Gastroesophageal sphincter (tissue), 4 donors: ENCODE measurements around the gene NRARP. TPM values are rescaled to one million over a fixed set of nuclear protein-coding genes. Genes with fewer than 3 reads are reported as not detected.

ENCODE experiments used
- ATAC-seq: fragments of 150-250 bp; one replicate; pipeline ENCODE4 v1.9.1; 2016; ENCODE audit warnings: mild to moderate bottlenecking, moderate library complexity
- H3K27ac ChIP-seq, 4 donors: fragments of 200-600 bp; sonication (generic) in 3 of 4; 1 replicate in 3 of 4; 2 replicates in 1 of 4; pipeline ENCODE4 v1.5.1; 2016 to 2019
- H3K27me3 ChIP-seq: fragments of 200-600 bp; sonication (generic); one replicate; pipeline ENCODE4 v1.5.1; 2019
- H3K36me3 ChIP-seq, 2 donors: fragments of 200-600 bp; sonication (generic); one replicate each; pipeline ENCODE4 v1.5.1; 2019; ENCODE audit warnings: control low read depth in 1 of 2
- H3K4me1 ChIP-seq, 3 donors: fragments of 200-600 bp; sonication (generic); 1 replicate in 2 of 3; 2 replicates in 1 of 3; pipeline ENCODE4 v1.5.1; 2016 to 2019; ENCODE audit warnings: control low read depth in 2 of 3
- H3K4me3 ChIP-seq, 2 donors: fragments of 200-600 bp; sonication (generic); one replicate each; pipeline ENCODE4 v1.5.1; 2019; ENCODE audit warnings: mild to moderate bottlenecking in 1 of 2, moderate library complexity in 1 of 2
- H3K9me3 ChIP-seq, 3 donors: fragments of 200-600 bp; sonication (generic); one replicate each; pipeline ENCODE4 v1.5.1; 2017 to 2019; ENCODE audit warnings: control low read depth in 2 of 3
- EP300 ChIP-seq: sonication (generic); formaldehyde crosslinking; IDR thresholded peaks from one replicate; pipeline ENCODE4 v1.6.1; 2017; ENCODE audit warnings: antibody characterized with exemption, mild to moderate bottlenecking
- POLR2A ChIP-seq, 2 donors: fragments of 450-650 bp; IDR thresholded peaks; one replicate each; pipeline ENCODE4 v1.6.1; 2017; ENCODE audit warnings: antibody characterized with exemption in 2 of 2, mild to moderate bottlenecking in 2 of 2, moderate library complexity in 1 of 2
- POLR2AphosphoS5 ChIP-seq: sonication (generic); formaldehyde crosslinking; IDR thresholded peaks from one replicate; pipeline ENCODE4 v1.6.1; 2017; ENCODE audit warnings: antibody characterized with exemption
- WGBS, 2 donors: methylation state at CpG; one replicate each; pipeline ENCODE4 v1.1.5; 2018; ENCODE audit warnings: low coverage in 1 of 2; 5-methylcytosine and 5-hydroxymethylcytosine counted together
- total RNA-seq, 4 donors: library from RNA; depleted of rRNA; stranded (reverse); fragments of >200 nt; gene quantifications; one replicate each; pipeline ENCODE4 v1.1.0, GENCODE V29; 2016
- TF ChIP-seq, protein P1 (sequence below), 4 experiments: fragments of 200-600 bp in 2 of 4; fragments of 450-650 bp in 2 of 4; sonication (generic) in 1 of 4; IDR thresholded peaks; one replicate each; pipeline ENCODE4 v1.5.1; 2017 to 2019; ENCODE audit warnings: antibody characterized with exemption in 4 of 4, mild to moderate bottlenecking in 2 of 4, moderate library complexity in 2 of 4

Gene NRARP
- total RNA-seq, 4 donors from 2014 or later: 3.8 to 11.3 (median 4.3) TPM

GRCh38 chr9:137309368-137310188, 7.5 kb upstream of the NRARP start:
- H3K4me1 ChIP-seq: peaks cover 0 to 37% (median 30%) of the 10 kb centered on the region in 3 donors
- no peak overlapping the region for H3K4me3 ChIP-seq
- H3K27me3 ChIP-seq: peaks cover 61% of the 10 kb centered on the region
- WGBS, 2 donors: 80 to 89% methylated on average over 1 to 6 of the region's 15 CpGs
- no peaks in the 10 kb centered on the region for H3K36me3 ChIP-seq
- no peaks in the 10 kb centered on the region for H3K9me3 ChIP-seq
- H3K27ac ChIP-seq: no peak overlapping the region
- TF ChIP-seq, protein P1, sequence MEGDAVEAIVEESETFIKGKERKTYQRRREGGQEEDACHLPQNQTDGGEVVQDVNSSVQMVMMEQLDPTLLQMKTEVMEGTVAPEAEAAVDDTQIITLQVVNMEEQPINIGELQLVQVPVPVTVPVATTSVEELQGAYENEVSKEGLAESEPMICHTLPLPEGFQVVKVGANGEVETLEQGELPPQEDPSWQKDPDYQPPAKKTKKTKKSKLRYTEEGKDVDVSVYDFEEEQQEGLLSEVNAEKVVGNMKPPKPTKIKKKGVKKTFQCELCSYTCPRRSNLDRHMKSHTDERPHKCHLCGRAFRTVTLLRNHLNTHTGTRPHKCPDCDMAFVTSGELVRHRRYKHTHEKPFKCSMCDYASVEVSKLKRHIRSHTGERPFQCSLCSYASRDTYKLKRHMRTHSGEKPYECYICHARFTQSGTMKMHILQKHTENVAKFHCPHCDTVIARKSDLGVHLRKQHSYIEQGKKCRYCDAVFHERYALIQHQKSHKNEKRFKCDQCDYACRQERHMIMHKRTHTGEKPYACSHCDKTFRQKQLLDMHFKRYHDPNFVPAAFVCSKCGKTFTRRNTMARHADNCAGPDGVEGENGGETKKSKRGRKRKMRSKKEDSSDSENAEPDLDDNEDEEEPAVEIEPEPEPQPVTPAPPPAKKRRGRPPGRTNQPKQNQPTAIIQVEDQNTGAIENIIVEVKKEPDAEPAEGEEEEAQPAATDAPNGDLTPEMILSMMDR (IDR thresholded peaks at IDR 0.05): no peak
- TF ChIP-seq POLR2A (IDR thresholded peaks at IDR 0.05): no peak
- TF ChIP-seq POLR2AphosphoS5: no peak
- no peak for ATAC-seq

DNA sequence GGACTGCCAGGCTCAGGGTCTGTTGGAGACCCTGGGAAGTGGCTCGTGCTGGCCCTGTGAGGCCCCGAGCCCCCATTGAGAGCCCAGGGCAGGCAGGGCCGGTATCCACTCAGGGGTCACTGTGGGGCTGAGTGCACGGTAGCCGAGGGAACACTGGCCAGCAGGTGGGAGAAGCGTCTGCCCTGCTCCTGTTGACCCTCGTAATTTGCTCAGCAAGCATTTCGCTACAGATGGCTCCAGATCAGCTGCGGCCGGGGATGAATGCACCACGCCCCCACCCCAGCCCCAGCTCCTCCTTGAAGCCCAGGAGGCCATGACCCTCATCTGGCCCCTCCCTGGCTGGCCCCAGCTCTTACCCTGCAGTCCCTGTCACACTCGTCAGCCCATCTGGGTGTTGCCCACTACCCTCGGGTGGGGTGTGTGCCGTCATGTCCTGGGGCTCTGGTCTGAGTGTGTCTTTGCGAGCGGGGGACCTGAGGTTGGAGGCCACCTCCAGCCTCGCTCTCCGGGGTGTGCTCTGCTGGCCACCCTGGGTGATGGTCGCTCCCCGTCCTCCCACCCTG, 6.1 kb upstream of the NRARP start:
- Histone ChIP-seq H3K4me3 (no peak overlapping the region), H3K36me3 (no peaks in the 10 kb centered on the region), H3K27ac (no peak overlapping the region), H3K27me3 (peaks cover 76% of the 10 kb centered on the region), H3K9me3 (no peaks in the 10 kb centered on the region), H3K4me1 (peaks cover 0 to 51% (median 36%) of the 10 kb centered on the region in 3 donors)
- TF ChIP-seq EP300 (no peak), POLR2AphosphoS5 (no peak), POLR2A (IDR thresholded peaks at IDR 0.05) (no peak)
- TF ChIP-seq, protein P1 (IDR thresholded peaks at IDR 0.05): no peak
- ATAC-seq: no peak
- WGBS, 2 donors: 10% methylated on average over 4 of the region's 20 CpGs; no CpG with 5 or more reads in 1 of the 2 donors

DNA sequence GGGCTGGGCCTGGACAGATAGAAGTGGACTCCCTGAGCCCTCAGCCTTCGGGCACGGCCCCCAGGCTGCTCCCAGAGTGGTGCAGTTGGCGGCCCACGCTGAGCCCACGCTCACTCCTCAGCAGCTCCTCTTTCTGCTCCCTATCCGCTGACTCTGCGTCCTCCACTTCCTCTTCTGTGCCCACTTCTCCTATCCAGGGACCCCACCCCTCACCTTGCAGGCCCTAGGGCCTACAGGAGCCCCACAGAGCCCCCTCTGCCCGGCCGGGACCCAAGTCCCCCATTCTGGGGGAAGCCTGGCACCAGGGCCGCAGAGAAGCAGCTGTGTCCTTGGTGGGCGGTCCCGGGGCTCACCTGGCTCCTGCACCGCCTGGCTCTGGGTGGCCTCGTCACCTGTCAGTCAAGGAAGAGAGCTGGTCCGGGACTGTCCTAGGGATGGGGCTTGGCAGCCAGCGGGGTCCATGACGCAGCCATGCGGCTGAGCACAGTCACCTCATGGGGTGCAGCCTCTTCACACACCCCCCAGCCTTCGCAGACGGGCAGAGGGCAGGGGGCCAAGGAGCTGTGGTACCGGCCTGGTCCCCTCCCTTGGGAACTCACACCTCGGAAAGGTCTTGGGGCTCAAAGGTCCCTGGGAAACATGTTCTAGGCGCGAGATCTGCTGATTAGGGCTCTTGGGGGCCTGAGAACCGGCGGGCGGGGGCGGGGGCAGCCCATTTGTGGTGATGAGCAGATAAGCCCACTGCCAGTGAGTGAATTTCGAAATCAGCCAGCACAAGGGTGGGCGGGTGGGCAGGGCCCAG, 5.4 kb upstream of the NRARP start:
- no peak overlapping the region for H3K27ac ChIP-seq
- TF ChIP-seq, protein P1 (IDR thresholded peaks at IDR 0.05): no peak
- TF ChIP-seq EP300 (no peak), POLR2AphosphoS5 (no peak), POLR2A (IDR thresholded peaks at IDR 0.05) (no peak)
- peaks cover 81% of the 10 kb centered on the region for H3K27me3 ChIP-seq
- ATAC-seq: no peak
- peaks cover 0 to 58% (median 39%) of the 10 kb centered on the region in 3 donors for H3K4me1 ChIP-seq
- no peaks in the 10 kb centered on the region for H3K36me3 ChIP-seq
- WGBS, 2 donors: 20 to 23% methylated on average over 1 to 7 of the region's 30 CpGs
- H3K4me3 ChIP-seq: no peak overlapping the region
- H3K9me3 ChIP-seq: no peaks in the 10 kb centered on the region

GRCh38 chr9:137306850-137307254, 4.8 kb upstream of the NRARP start:
- no peak for ATAC-seq

More at GRCh38 chr9:137306850-137307254, 4.8 kb upstream of the NRARP start:
- TF ChIP-seq POLR2A (IDR thresholded peaks at IDR 0.05) (no peak), EP300 (no peak), POLR2AphosphoS5 (no peak)
- TF ChIP-seq, protein P1 (IDR thresholded peaks at IDR 0.05): no peak
- Histone ChIP-seq H3K27ac (peak overlapping the region in 3 of 4 donors; percentile 70 to 82 (median 79)), H3K9me3 (no peaks in the 10 kb centered on the region), H3K4me1 (peaks cover 0 to 59% (median 39%) of the 10 kb centered on the region in 3 donors), H3K4me3 (peak overlapping the region in 1 of 2 donors; percentile 39), H3K36me3 (no peaks in the 10 kb centered on the region), H3K27me3 (peaks cover 82% of the 10 kb centered on the region)
- 60% methylated on average over 1 of the region's 23 CpGs; no CpG with 5 or more reads in 1 of the 2 donors for WGBS, 2 donors
